RWPE2 (cell line): ENCODE data around the gene CTDP1.
A peak's percentile ranks its signal among the peaks of the same experiment; 100 is the strongest.

Experiments used
- ATAC-seq: fragments of 200-7000 bp; cut with Tn5 transposase; 3 replicates; pipeline ENCODE4 v1.9.1; 2021; ENCODE audit warnings: low read depth
- DNase-seq: peaks from one replicate; pipeline ENCODE4 v3.0.0-alpha.2; 2020; ENCODE audit warnings: low spot score
- H3K27ac ChIP-seq: fragments of 450-650 bp; 2 replicates; pipeline ENCODE4 v1.5.1; 2017; ENCODE audit warnings: mild to moderate bottlenecking; ENCODE audit not compliant: poor library complexity, severe bottlenecking
- H3K27me3 ChIP-seq: fragments of 250-450 bp; sonication (Bioruptor Pico); 2 replicates; pipeline ENCODE4 v1.5.1; 2021; ENCODE audit warnings: mild to moderate bottlenecking, moderate library complexity; ENCODE audit not compliant: insufficient read depth, poor library complexity, severe bottlenecking
- H3K36me3 ChIP-seq: fragments of 250-450 bp; sonication (Bioruptor Pico); 2 replicates; pipeline ENCODE4 v1.5.1; 2020; ENCODE audit warnings: low read depth, mild to moderate bottlenecking, moderate library complexity
- H3K4me1 ChIP-seq: fragments of 250-450 bp; sonication (Bioruptor Pico); 2 replicates; pipeline ENCODE4 v1.5.1; 2021; ENCODE audit warnings: mild to moderate bottlenecking, moderate library complexity; ENCODE audit not compliant: insufficient read depth, poor library complexity, severe bottlenecking
- H3K4me3 ChIP-seq: fragments of 250-450 bp; sonication (Bioruptor Pico); 2 replicates; pipeline ENCODE4 v1.5.1; 2021; ENCODE audit warnings: mild to moderate bottlenecking, moderate library complexity; ENCODE audit not compliant: severe bottlenecking
- H3K9me3 ChIP-seq: fragments of 250-450 bp; sonication (Bioruptor Pico); 2 replicates; pipeline ENCODE4 v1.5.1; 2021; ENCODE audit warnings: mild to moderate bottlenecking, moderate library complexity; ENCODE audit not compliant: severe bottlenecking
- TF ChIP-seq, protein P1 (sequence below): fragments of 450-650 bp; IDR thresholded peaks from one replicate; pipeline ENCODE4 v1.5.1; 2017; ENCODE audit warnings: mild to moderate bottlenecking, moderate library complexity; ENCODE audit not compliant: poor library complexity, severe bottlenecking

The CTDP1 gene

DNA sequence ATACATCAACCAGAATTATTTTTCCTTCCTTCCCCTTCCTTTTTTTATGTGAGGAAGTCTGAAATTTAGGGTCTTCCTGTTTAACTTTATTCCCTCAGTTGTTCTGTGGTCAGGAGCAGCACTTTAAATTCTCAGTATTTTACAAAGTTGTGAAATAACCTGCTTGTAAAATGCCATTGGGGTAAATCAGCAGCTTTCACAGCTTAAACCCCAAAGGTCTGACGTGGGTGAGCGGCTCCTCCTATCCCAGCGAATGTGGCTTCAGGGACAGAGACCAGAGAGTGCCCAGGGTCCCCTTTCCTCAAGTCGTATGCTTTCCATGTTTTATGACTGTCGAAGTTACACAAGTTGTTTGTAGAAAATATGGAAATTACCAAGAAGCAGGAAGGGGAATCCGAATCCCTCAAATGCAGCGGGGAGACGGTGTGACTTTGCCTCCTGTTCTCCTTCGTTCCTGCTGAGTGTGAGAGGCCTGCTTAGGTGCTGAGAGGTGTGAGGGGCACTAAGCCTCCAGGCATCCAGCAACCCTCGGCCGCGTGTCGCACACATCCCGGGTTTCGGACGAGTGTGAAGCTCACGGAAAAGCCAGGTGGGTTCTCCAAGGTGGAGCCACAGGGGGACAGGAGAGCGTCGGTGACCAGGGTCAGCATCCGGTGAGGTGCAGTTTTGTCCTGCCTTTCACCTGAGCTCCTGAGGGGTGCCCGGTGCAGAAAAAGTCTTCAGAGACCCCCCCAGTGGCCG lies 107.4 kb downstream of the CTDP1 start:
- TF ChIP-seq, protein P1, sequence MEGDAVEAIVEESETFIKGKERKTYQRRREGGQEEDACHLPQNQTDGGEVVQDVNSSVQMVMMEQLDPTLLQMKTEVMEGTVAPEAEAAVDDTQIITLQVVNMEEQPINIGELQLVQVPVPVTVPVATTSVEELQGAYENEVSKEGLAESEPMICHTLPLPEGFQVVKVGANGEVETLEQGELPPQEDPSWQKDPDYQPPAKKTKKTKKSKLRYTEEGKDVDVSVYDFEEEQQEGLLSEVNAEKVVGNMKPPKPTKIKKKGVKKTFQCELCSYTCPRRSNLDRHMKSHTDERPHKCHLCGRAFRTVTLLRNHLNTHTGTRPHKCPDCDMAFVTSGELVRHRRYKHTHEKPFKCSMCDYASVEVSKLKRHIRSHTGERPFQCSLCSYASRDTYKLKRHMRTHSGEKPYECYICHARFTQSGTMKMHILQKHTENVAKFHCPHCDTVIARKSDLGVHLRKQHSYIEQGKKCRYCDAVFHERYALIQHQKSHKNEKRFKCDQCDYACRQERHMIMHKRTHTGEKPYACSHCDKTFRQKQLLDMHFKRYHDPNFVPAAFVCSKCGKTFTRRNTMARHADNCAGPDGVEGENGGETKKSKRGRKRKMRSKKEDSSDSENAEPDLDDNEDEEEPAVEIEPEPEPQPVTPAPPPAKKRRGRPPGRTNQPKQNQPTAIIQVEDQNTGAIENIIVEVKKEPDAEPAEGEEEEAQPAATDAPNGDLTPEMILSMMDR = no peak
- no peaks in the 10 kb centered on the region for H3K9me3 ChIP-seq
- peaks cover 18% of the 10 kb centered on the region for H3K27me3 ChIP-seq
- peaks cover 16% of the 10 kb centered on the region for H3K4me1 ChIP-seq
- DNase-seq = peak; percentile 37
- H3K36me3 ChIP-seq = no peaks in the 10 kb centered on the region
- H3K4me3 ChIP-seq = no peak overlapping the region
- no peak overlapping the region for H3K27ac ChIP-seq
- ATAC-seq = no peak

DNA sequence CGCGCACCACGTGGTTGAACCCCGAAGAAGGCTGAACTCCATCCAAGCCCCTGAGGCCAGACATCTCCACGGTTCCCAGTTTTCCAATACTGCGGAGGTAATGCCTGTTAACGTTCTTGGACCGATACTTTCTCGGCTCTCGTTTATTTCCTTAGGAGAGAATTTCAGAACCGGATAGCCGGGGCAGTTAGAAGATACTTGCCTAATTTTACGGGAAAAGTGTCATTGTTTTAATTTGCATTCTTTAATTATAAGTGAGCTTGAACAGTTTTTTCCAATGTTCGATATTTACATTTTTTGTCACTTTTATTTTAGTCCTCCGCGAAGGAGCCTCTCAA lies 107.9 kb downstream of the CTDP1 start:
- Histone ChIP-seq H3K27me3 (peaks cover 18% of the 10 kb centered on the region), H3K4me1 (peaks cover 21% of the 10 kb centered on the region), H3K36me3 (no peaks in the 10 kb centered on the region), H3K27ac (no peak overlapping the region), H3K9me3 (no peaks in the 10 kb centered on the region), H3K4me3 (no peak overlapping the region)
- DNase-seq (no peak), ATAC-seq (no peak)
- TF ChIP-seq, protein P1 = no peak

GRCh38 chr18:79787865-79788733 lies 108.5 kb downstream of the CTDP1 start:
- Histone ChIP-seq H3K9me3 (no peaks in the 10 kb centered on the region), H3K27ac (no peak overlapping the region), H3K4me1 (peaks cover 21% of the 10 kb centered on the region), H3K36me3 (no peaks in the 10 kb centered on the region), H3K27me3 (peaks cover 18% of the 10 kb centered on the region), H3K4me3 (peak overlapping the region; percentile 1)
- no peak for ATAC-seq
- peak; percentile 27 for DNase-seq
- TF ChIP-seq, protein P1 = no peak

- peak; percentile 56 for DNase-seq
- no peak for ATAC-seq
- Histone ChIP-seq H3K27me3 (peaks cover 18% of the 10 kb centered on the region), H3K4me3 (no peak overlapping the region), H3K27ac (no peak overlapping the region), H3K36me3 (no peaks in the 10 kb centered on the region), H3K4me1 (peaks cover 21% of the 10 kb centered on the region), H3K9me3 (no peaks in the 10 kb centered on the region)
- TF ChIP-seq, protein P1 = no peak
These were observed 109.1 kb downstream of the CTDP1 start for GRCh38 chr18:79788734-79789085.
